Hematopoietic multipotent progenitor cell treated with erythropoietin and hydrocortisone succinate and interleukin-3 and kit ligand, for 15 days (in vitro differentiated cells): ENCODE measurements around the gene TUBB1.

ENCODE experiments used
- DNase-seq: peaks from one replicate; pipeline ENCODE4 v3.0.0-alpha.2; 2015; ENCODE audit warnings: low spot score

The TUBB1 gene

GRCh38 chr20:59042796-59043631 is 23.8 kb downstream of the TUBB1 start:
- DNase-seq: peak; percentile 96

- no peak for DNase-seq
Observed at GRCh38 chr20:59043698-59044097, 24.5 kb downstream of the TUBB1 start.

GRCh38 chr20:59044295-59044694 is 25.1 kb downstream of the TUBB1 start:
- DNase-seq: no peak

- DNase-seq: no peak
Observed at GRCh38 chr20:59044796-59045195, 25.6 kb downstream of the TUBB1 start.

- no peak for DNase-seq
Observed at GRCh38 chr20:59046862-59047261, 27.6 kb downstream of the TUBB1 start.

GRCh38 chr20:59047938-59048680 is 28.9 kb downstream of the TUBB1 start:
- DNase-seq: no peak

GRCh38 chr20:59048681-59049030 is 29.4 kb downstream of the TUBB1 start:
- DNase-seq: no peak

- no peak for DNase-seq
Observed at GRCh38 chr20:59050437-59050836, 31.2 kb downstream of the TUBB1 start.

GRCh38 chr20:59051666-59052185 is 32.5 kb downstream of the TUBB1 start:
- DNase-seq: no peak

GRCh38 chr20:59055302-59055701 is 36.1 kb downstream of the TUBB1 start:
- DNase-seq: no peak

- no peak for DNase-seq
Observed at GRCh38 chr20:59062081-59062480, 42.9 kb downstream of the TUBB1 start.

GRCh38 chr20:59063358-59064213 is 44.4 kb downstream of the TUBB1 start:
- no peak for DNase-seq

- DNase-seq: no peak
Observed at GRCh38 chr20:59064214-59064722, 45.0 kb downstream of the TUBB1 start.

GRCh38 chr20:59068534-59068933 is 49.3 kb downstream of the TUBB1 start:
- no peak for DNase-seq

- DNase-seq: no peak
Observed at GRCh38 chr20:59069026-59069425, 49.8 kb downstream of the TUBB1 start.

GRCh38 chr20:59071216-59071615 is 52.0 kb downstream of the TUBB1 start:
- no peak for DNase-seq

GRCh38 chr20:59073582-59073981 is 54.4 kb downstream of the TUBB1 start:
- DNase-seq: no peak

GRCh38 chr20:59074456-59074855 is 55.2 kb downstream of the TUBB1 start:
- DNase-seq: no peak

GRCh38 chr20:59075934-59076508 is 56.8 kb downstream of the TUBB1 start:
- no peak for DNase-seq
